Measurements from ENCODE around the gene DGUOK.
"Not testable (repeated sequence)": the region's sequence is repeated elsewhere in the genome, so short reads cannot be mapped to it uniquely, and the experiment has no call there.

DGUOK gene

GRCh38 chr2:73926493-73927327 lies at the start of gene DGUOK:
DGUOK (plus strand) TSS chr2:73926880; CDS start chr2:73926911, 31 bp downstream.
- Histone ChIP-seq H3K79me2 (ENCODE audit: low read length) (peaks cover 49% of the 10 kb centered on the region), H3K27me3 (ENCODE audit: low read depth, low read length) (no peaks in the 10 kb centered on the region), H2AFZ (ENCODE audit: low read depth, low read length) (peak within 1 kb of the TSS; percentile 82), H3K9ac (ENCODE audit: low read length) (peak within 1 kb of the TSS; percentile 94), H3K27ac (ENCODE audit: low read length) (peak within 1 kb of the TSS; percentile 78), H3K4me3 (ENCODE audit: low read length) (peak within 1 kb of the TSS; percentile 93), H4K20me1 (ENCODE audit: insufficient read depth, low read length) (peaks cover 30% of the 10 kb centered on the region), H3K36me3 (replicated peaks; ENCODE audit: low read depth, low read length) (peaks cover 3% of the 10 kb centered on the region), H3K4me2 (ENCODE audit: low read length) (peak within 1 kb of the TSS; percentile 93), H3K9me3 (ENCODE audit: insufficient read depth, low read length) (no peaks in the 10 kb centered on the region), H3K4me1 (ENCODE audit: low read length) (peaks cover 34% of the 10 kb centered on the region)
- TF ChIP-seq EZH2phosphoT487 (IDR thresholded peaks at IDR 0.05; ENCODE audit: low read depth): no peak
- no peak for TF ChIP-seq CTCF (IDR thresholded peaks at IDR 0.05; ENCODE audit: low read depth, low read length)

- Histone ChIP-seq H3K27me3 (ENCODE audit: low read depth, low read length) (no peaks in the 10 kb centered on the region), H3K4me3 (ENCODE audit: low read length) (peak overlapping the region; percentile 53), H3K79me2 (ENCODE audit: low read length) (no peaks in the 10 kb centered on the region), H2AFZ (ENCODE audit: low read depth, low read length) (peak overlapping the region; percentile 73), H3K27ac (ENCODE audit: low read length) (no peak overlapping the region; the same call in 1 of the 2 replicates), H3K9me3 (ENCODE audit: insufficient read depth, low read length) (no peaks in the 10 kb centered on the region), H3K9ac (ENCODE audit: low read length) (no peak overlapping the region), H3K36me3 (replicated peaks; ENCODE audit: low read depth, low read length) (no peaks in the 10 kb centered on the region), H3K4me2 (ENCODE audit: low read length) (peak overlapping the region; percentile 54), H3K4me1 (ENCODE audit: low read length) (peaks cover 9% of the 10 kb centered on the region), H4K20me1 (ENCODE audit: insufficient read depth, low read length) (no peaks in the 10 kb centered on the region)
- TF ChIP-seq EZH2phosphoT487 (IDR thresholded peaks at IDR 0.05; ENCODE audit: low read depth) (no peak), CTCF (IDR thresholded peaks at IDR 0.05; ENCODE audit: low read depth, low read length) (no peak)
These were observed 49.4 kb upstream of the DGUOK start for GRCh38 chr2:73877071-73877802.

GRCh38 chr2:73877984-73878383 lies 48.7 kb upstream of the DGUOK start:
- not testable (repeated sequence) for H3K27me3 ChIP-seq (ENCODE audit: low read depth, low read length); H3K9ac ChIP-seq (ENCODE audit: low read length); H4K20me1 ChIP-seq (ENCODE audit: insufficient read depth, low read length); H3K4me1 ChIP-seq (ENCODE audit: low read length); H3K36me3 ChIP-seq (replicated peaks; ENCODE audit: low read depth, low read length); H3K9me3 ChIP-seq (ENCODE audit: insufficient read depth, low read length); H3K27ac ChIP-seq (ENCODE audit: low read length); H3K79me2 ChIP-seq (ENCODE audit: low read length)
- Histone ChIP-seq H3K4me3 (ENCODE audit: low read length) (peak overlapping the region; percentile 53; the same call in 1 of the 2 replicates), H3K4me2 (ENCODE audit: low read length) (peak overlapping the region; percentile 54; the same call in 1 of the 2 replicates), H2AFZ (ENCODE audit: low read depth, low read length) (0 out of 2 replicates have a peak overlapping the region, but pooled peaks have one; percentile 73)

- H3K27me3 ChIP-seq (ENCODE audit: low read depth, low read length): no peaks in the 10 kb centered on the region
- H3K4me1 ChIP-seq (ENCODE audit: low read length): no peaks in the 10 kb centered on the region
- no peaks in the 10 kb centered on the region for H4K20me1 ChIP-seq (ENCODE audit: insufficient read depth, low read length)
- no peak overlapping the region for H3K27ac ChIP-seq (ENCODE audit: low read length)
- no peak overlapping the region for H3K4me3 ChIP-seq (ENCODE audit: low read length)
- no peak for TF ChIP-seq CTCF (IDR thresholded peaks at IDR 0.05; ENCODE audit: low read depth, low read length)
- TF ChIP-seq EZH2phosphoT487 (IDR thresholded peaks at IDR 0.05; ENCODE audit: low read depth): no peak
- no peaks in the 10 kb centered on the region for H3K36me3 ChIP-seq (replicated peaks; ENCODE audit: low read depth, low read length)
- no peak overlapping the region for H2AFZ ChIP-seq (ENCODE audit: low read depth, low read length)
- H3K9ac ChIP-seq (ENCODE audit: low read length): no peak overlapping the region
- H3K9me3 ChIP-seq (ENCODE audit: insufficient read depth, low read length): no peaks in the 10 kb centered on the region
- no peak overlapping the region for H3K4me2 ChIP-seq (ENCODE audit: low read length)
- no peaks in the 10 kb centered on the region for H3K79me2 ChIP-seq (ENCODE audit: low read length)
These were observed 41.3 kb upstream of the DGUOK start for GRCh38 chr2:73885406-73885805.

Data from OCI-LY3 (cell line).